SK-N-SH treated with all-trans-retinoic acid at 6 μM for 48 hours (cell line): ENCODE results near the gene CACNA1H.

Experiments
- ATAC-seq: fragments of 200-7000 bp; cut with Tn5 transposase; 3 replicates; pipeline ENCODE4 v1.9.1; 2020; ENCODE audit warnings: mild to moderate bottlenecking, moderate library complexity
- ARNTL ChIP-seq: fragments of 450-650 bp; formaldehyde crosslinking; IDR thresholded peaks from 2 replicates; pipeline ENCODE4 v1.5.0; 2020; ENCODE audit warnings: low read depth, mild to moderate bottlenecking, moderate library complexity, borderline replicate concordance
- BACH2 ChIP-seq: fragments of 250-450 bp; sonication (Bioruptor Pico); IDR thresholded peaks from 2 replicates; pipeline ENCODE4 v1.9.0; 2021; ENCODE audit warnings: mild to moderate bottlenecking, borderline replicate concordance
- CREB5 ChIP-seq: fragments of 250-450 bp; sonication (Bioruptor Pico); IDR thresholded peaks from 2 replicates; pipeline ENCODE4 v1.5.1; 2020; ENCODE audit warnings: low read depth, mild to moderate bottlenecking, moderate library complexity
- CSDC2 ChIP-seq: fragments of 250-450 bp; sonication (Bioruptor Pico); IDR thresholded peaks from 2 replicates; pipeline ENCODE4 v1.5.0; 2020; ENCODE audit warnings: mild to moderate bottlenecking, moderate library complexity
- CSRNP3 ChIP-seq: fragments of 250-450 bp; sonication (Bioruptor Pico); IDR thresholded peaks from 2 replicates; pipeline ENCODE4 v1.5.1; 2021; ENCODE audit warnings: mild to moderate bottlenecking, moderate library complexity
- GLIS3 ChIP-seq: fragments of 250-450 bp; sonication (Bioruptor Pico); IDR thresholded peaks from 2 replicates; pipeline ENCODE4 v1.5.0; 2020; ENCODE audit warnings: mild to moderate bottlenecking, moderate library complexity
- ISL1 ChIP-seq: fragments of 250-450 bp; sonication (Bioruptor Pico); IDR thresholded peaks from 2 replicates; pipeline ENCODE4 v2.1.2; 2022; ENCODE audit warnings: mild to moderate bottlenecking, moderate library complexity
- OSR1 ChIP-seq: fragments of 250-450 bp; sonication (Bioruptor Pico); IDR thresholded peaks from 2 replicates; pipeline ENCODE4 v1.8.0; 2022; ENCODE audit warnings: moderate library complexity, mild to moderate bottlenecking, inconsistent platforms
- PATZ1 ChIP-seq: fragments of 250-450 bp; sonication (Bioruptor Pico); IDR thresholded peaks from 2 replicates; pipeline ENCODE4 v1.8.0; 2020; ENCODE audit warnings: mild to moderate bottlenecking, moderate library complexity, borderline replicate concordance
- POU6F1 ChIP-seq: fragments of 250-450 bp; sonication (Bioruptor Pico); IDR thresholded peaks from 2 replicates; pipeline ENCODE4 v1.8.0; 2021; ENCODE audit warnings: low read depth, mild to moderate bottlenecking, moderate library complexity, borderline replicate concordance
- RARB ChIP-seq: fragments of 250-450 bp; sonication (Bioruptor Pico); IDR thresholded peaks from 2 replicates; pipeline ENCODE4 v1.8.0; 2021; ENCODE audit warnings: mild to moderate bottlenecking, moderate library complexity
- SNAI2 ChIP-seq: fragments of 250-450 bp; sonication (Bioruptor Pico); IDR thresholded peaks from 2 replicates; pipeline ENCODE4 v1.5.0; 2020; ENCODE audit warnings: mild to moderate bottlenecking, moderate library complexity
- TCF4 ChIP-seq: fragments of 250-450 bp; sonication (Bioruptor Pico); IDR thresholded peaks from 2 replicates; pipeline ENCODE4 v1.8.0; 2021; ENCODE audit warnings: mild to moderate bottlenecking, moderate library complexity, borderline replicate concordance
- TOX ChIP-seq: fragments of 250-450 bp; sonication (Bioruptor Pico); IDR thresholded peaks from 2 replicates; pipeline ENCODE4 v1.8.0; 2021; ENCODE audit warnings: mild to moderate bottlenecking, moderate library complexity, borderline replicate concordance
- TSHZ2 ChIP-seq: fragments of 250-450 bp; sonication (Bioruptor Pico); IDR thresholded peaks from 2 replicates; pipeline ENCODE4 v1.5.0; 2020; ENCODE audit warnings: mild to moderate bottlenecking, moderate library complexity
- ZC3H10 ChIP-seq: fragments of 250-450 bp; sonication (Bioruptor Pico); IDR thresholded peaks from 2 replicates; pipeline ENCODE4 v1.5.1; 2021; ENCODE audit warnings: mild to moderate bottlenecking, moderate library complexity
- ZFP3 ChIP-seq: fragments of 250-450 bp; sonication (Bioruptor Pico); IDR thresholded peaks from 2 replicates; pipeline ENCODE4 v1.5.0; 2020; ENCODE audit warnings: mild to moderate bottlenecking, moderate library complexity
- ZFP30 ChIP-seq: fragments of 450-650 bp; formaldehyde crosslinking; IDR thresholded peaks from 2 replicates; pipeline ENCODE4 v1.5.0; 2022; ENCODE audit warnings: mild to moderate bottlenecking, moderate library complexity
- ZNF565 ChIP-seq: fragments of 450-650 bp; formaldehyde crosslinking; conservative IDR thresholded peaks from 2 replicates; pipeline ENCODE4 v1.5.0; 2020; ENCODE audit warnings: low read depth, mild to moderate bottlenecking, moderate library complexity
- ZNF70 ChIP-seq: fragments of 450-650 bp; formaldehyde crosslinking; IDR thresholded peaks from 2 replicates; pipeline ENCODE4 v1.5.0; 2020; ENCODE audit warnings: mild to moderate bottlenecking, moderate library complexity
- ZNF8 ChIP-seq: fragments of 450-650 bp; formaldehyde crosslinking; IDR thresholded peaks from 2 replicates; pipeline ENCODE4 v1.5.0; 2020; ENCODE audit warnings: mild to moderate bottlenecking, moderate library complexity

Gene CACNA1H

GRCh38 chr16:1175566-1176279 is 22.8 kb downstream of the CACNA1H start:
- TF ChIP-seq OSR1 (no peak), ZFP3 (CRISPR knock-in tag) (peak; percentile 96), CREB5 (CRISPR knock-in tag) (no peak), POU6F1 (CRISPR knock-in tag) (no peak), TCF4 (CRISPR knock-in tag) (no peak), TSHZ2 (CRISPR knock-in tag) (no peak)
- no peak for ATAC-seq

- ATAC-seq: no peak
- TF ChIP-seq ZC3H10 (CRISPR knock-in tag) (no peak), POU6F1 (CRISPR knock-in tag) (no peak), BACH2 (CRISPR knock-in tag) (no peak), OSR1 (no peak)
These were observed 23.5 kb downstream of the CACNA1H start for GRCh38 chr16:1176280-1176897.

- TF ChIP-seq ISL1 (CRISPR knock-in tag): no peak
- no peak for TF ChIP-seq CSRNP3
- no peak for TF ChIP-seq ARNTL
- TF ChIP-seq POU6F1 (CRISPR knock-in tag): no peak
- no peak for TF ChIP-seq ZNF565 (CRISPR knock-in tag)
- no peak for TF ChIP-seq ZC3H10 (CRISPR knock-in tag)
- no peak for TF ChIP-seq TCF4 (CRISPR knock-in tag)
- no peak for TF ChIP-seq ZNF8 (CRISPR knock-in tag)
- TF ChIP-seq ZFP30 (CRISPR knock-in tag): no peak
- TF ChIP-seq PATZ1 (CRISPR knock-in tag): no peak
- TF ChIP-seq GLIS3 (CRISPR knock-in tag): no peak
- TF ChIP-seq ZNF70 (CRISPR knock-in tag): no peak
- no peak for TF ChIP-seq RARB
- no peak for TF ChIP-seq TOX (CRISPR knock-in tag)
- no peak for TF ChIP-seq ZFP3 (CRISPR knock-in tag)
- no peak for TF ChIP-seq SNAI2 (CRISPR knock-in tag)
- no peak for TF ChIP-seq CSDC2
- no peak for TF ChIP-seq BACH2 (CRISPR knock-in tag)
- TF ChIP-seq OSR1: no peak
- no peak for ATAC-seq
These were observed 24.1 kb downstream of the CACNA1H start for GRCh38 chr16:1177053-1177452.
